Endodermal cell (in vitro differentiated cells): ENCODE data around the gene TMEM87A. TPM values are rescaled to one million over a fixed set of nuclear protein-coding genes. Genes with fewer than 3 reads are reported as not detected.

ENCODE experiments used
- DNase-seq: peaks from one replicate; pipeline ENCODE4 v3.0.0-alpha.2; 2017
- H3K27ac ChIP-seq: 2 replicates; pipeline ENCODE4 v1.5.1; 2013; ENCODE audit warnings: mild to moderate bottlenecking, low read depth, low read length, moderate library complexity
- H3K27me3 ChIP-seq: 2 replicates; pipeline ENCODE4 v1.6.1; 2013; ENCODE audit warnings: mild to moderate bottlenecking, low read length, moderate library complexity; ENCODE audit not compliant: insufficient read depth, control insufficient read depth, poor library complexity, severe bottlenecking
- H3K36me3 ChIP-seq: 2 replicates; pipeline ENCODE4 v1.7.0; 2013; ENCODE audit warnings: mild to moderate bottlenecking, low read length, moderate library complexity; ENCODE audit not compliant: control insufficient read depth, insufficient read depth
- H3K4me1 ChIP-seq: one replicate; pipeline ENCODE4 v1.7.0; 2013; ENCODE audit warnings: low read length; ENCODE audit not compliant: control insufficient read depth, insufficient read depth
- H3K4me3 ChIP-seq: 2 replicates; pipeline ENCODE4 v1.5.1; 2013; ENCODE audit warnings: mild to moderate bottlenecking, low read length, moderate library complexity
- H3K9ac ChIP-seq: 2 replicates; pipeline ENCODE4 v1.6.1; 2013; ENCODE audit warnings: mild to moderate bottlenecking, low read length, moderate library complexity; ENCODE audit not compliant: poor library complexity, severe bottlenecking; ENCODE audit errors: extremely low read depth
- H3K9me3 ChIP-seq: 2 replicates; pipeline ENCODE4 v1.6.1; 2013; ENCODE audit warnings: mild to moderate bottlenecking, low read length, moderate library complexity; ENCODE audit not compliant: control insufficient read depth
- H3K27ac Mint-ChIP-seq: 2 replicates; pipeline ENCODE4 v1.8.0; 2020; ENCODE audit warnings: mixed read lengths
- H3K27me3 Mint-ChIP-seq: 2 replicates; pipeline ENCODE4 v1.8.0; 2021; ENCODE audit warnings: mild to moderate bottlenecking, mixed read lengths; ENCODE audit not compliant: insufficient read depth
- H3K36me3 Mint-ChIP-seq: 2 replicates; pipeline ENCODE4 v1.8.0; 2020; ENCODE audit warnings: low read depth, mixed read lengths
- H3K4me1 Mint-ChIP-seq: 2 replicates; pipeline ENCODE4 v1.8.0; 2020; ENCODE audit warnings: mixed read lengths
- H3K4me3 Mint-ChIP-seq: 2 replicates; pipeline ENCODE4 v1.8.0; 2020; ENCODE audit warnings: mild to moderate bottlenecking, moderate library complexity, mixed read lengths
- H3K9me3 Mint-ChIP-seq: 2 replicates; pipeline ENCODE4 v1.8.0; 2020; ENCODE audit warnings: mild to moderate bottlenecking, mixed read lengths
- CTCF ChIP-seq: fragments of 200-600 bp; sonication (generic); conservative IDR thresholded peaks from 2 replicates; pipeline ENCODE4 v1.5.0; 2021; ENCODE audit warnings: antibody characterized with exemption, mild to moderate bottlenecking
- WGBS, 2 experiments: methylation state at CpG; one replicate each; pipeline versions ENCODE4 v1.1.5 to v1.1.7; 2013; ENCODE audit warnings: missing lambda C conversion rate in 2 of 2, mixed read lengths in 1 of 2; ENCODE audit not compliant: insufficient coverage in 1 of 2, insufficient read length in 1 of 2; 5-methylcytosine and 5-hydroxymethylcytosine counted together
- total RNA-seq, 2 donors: library from RNA; stranded (reverse); fragmentation: NEBNext Ultra II Directional in 1 of 2; extraction: Animal tissue kit (Norgen Biotek cat#: 25700) in 1 of 2; gene quantifications; 2 replicates in 1 of 2; 3 replicates in 1 of 2; pipeline ENCODE4 v1.2.1, GENCODE V29; 2021

The TMEM87A gene
- total RNA-seq, 2 donors from 2014 or later, result 33.7 to 37.4 TPM

DNA sequence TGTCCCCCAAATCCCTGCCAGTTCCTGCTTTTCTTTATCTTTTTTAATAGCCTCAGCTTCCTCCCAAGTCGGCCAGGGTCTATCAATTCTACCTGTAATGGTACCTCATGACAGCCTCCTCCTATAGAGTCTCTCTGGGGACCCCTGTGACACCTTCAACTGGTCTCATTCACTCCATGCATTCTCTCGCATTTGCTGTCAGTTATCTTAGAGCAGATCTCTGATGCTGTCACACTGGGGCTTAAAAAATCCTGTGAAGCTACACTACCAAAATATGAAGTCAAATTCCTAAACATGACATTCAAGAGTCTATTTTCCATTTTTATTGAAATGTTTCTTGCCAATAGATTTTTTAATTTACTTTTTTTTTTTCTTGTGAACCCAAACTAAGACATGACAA, 70.6 kb downstream of the TMEM87A start:
- Mint-ChIP-seq H3K27me3 (no peaks in the 10 kb centered on the region), H3K9me3 (peaks cover under 1% of the 10 kb centered on the region), H3K4me3 (no peak overlapping the region), H3K36me3 (peaks cover 33% of the 10 kb centered on the region), H3K27ac (no peak overlapping the region), H3K4me1 (peaks cover 9% of the 10 kb centered on the region)
- H3K4me3 ChIP-seq, result no peak overlapping the region
- no peaks in the 10 kb centered on the region for H3K27me3 ChIP-seq
- WGBS, 2 experiments, result 91 to 100% methylated on average over 2 of the region's 2 CpGs
- no peaks in the 10 kb centered on the region for H3K9me3 ChIP-seq
- H3K36me3 ChIP-seq, result peaks cover 17% of the 10 kb centered on the region
- peaks cover 4% of the 10 kb centered on the region for H3K4me1 ChIP-seq
- no peak overlapping the region for H3K27ac ChIP-seq
- DNase-seq, result no peak
- TF ChIP-seq CTCF, result no peak
- no peak overlapping the region for H3K9ac ChIP-seq

GRCh38 chr15:42201801-42202200, 71.4 kb downstream of the TMEM87A start:
- no CpG with 5 or more reads among the region's 1 CpG for WGBS, 2 experiments
- no peak overlapping the region for H3K27ac Mint-ChIP-seq
- no peak for TF ChIP-seq CTCF

GRCh38 chr15:42199126-42199525, 74.1 kb downstream of the TMEM87A start:
- Histone ChIP-seq H3K4me3 (no peak overlapping the region), H3K36me3 (peaks cover 24% of the 10 kb centered on the region), H3K27me3 (no peaks in the 10 kb centered on the region), H3K9me3 (no peaks in the 10 kb centered on the region), H3K9ac (no peak overlapping the region), H3K27ac (no peak overlapping the region), H3K4me1 (no peaks in the 10 kb centered on the region)
- 88 to 90% methylated on average over 1 to 5 of the region's 5 CpGs for WGBS, 2 experiments
- TF ChIP-seq CTCF, result no peak
- H3K27me3 Mint-ChIP-seq, result no peaks in the 10 kb centered on the region
- no peaks in the 10 kb centered on the region for H3K4me1 Mint-ChIP-seq
- H3K36me3 Mint-ChIP-seq, result peaks cover 64% of the 10 kb centered on the region
- H3K9me3 Mint-ChIP-seq, result peaks cover 14% of the 10 kb centered on the region
- no peak for DNase-seq
- no peak overlapping the region for H3K4me3 Mint-ChIP-seq
- H3K27ac Mint-ChIP-seq, result no peak overlapping the region

More at GRCh38 chr15:42201801-42202200, 71.4 kb downstream of the TMEM87A start:
- Histone ChIP-seq H3K27me3 (no peaks in the 10 kb centered on the region), H3K4me1 (peaks cover under 1% of the 10 kb centered on the region), H3K36me3 (peaks cover 22% of the 10 kb centered on the region), H3K27ac (no peak overlapping the region), H3K9me3 (no peaks in the 10 kb centered on the region), H3K9ac (no peak overlapping the region), H3K4me3 (no peak overlapping the region)
- Mint-ChIP-seq H3K4me1 (peaks cover under 1% of the 10 kb centered on the region), H3K4me3 (no peak overlapping the region), H3K27me3 (no peaks in the 10 kb centered on the region), H3K36me3 (peaks cover 41% of the 10 kb centered on the region), H3K9me3 (peaks cover 4% of the 10 kb centered on the region)
- DNase-seq, result no peak
